Fibroblast of skin of back (primary cell): Measurements from ENCODE around the gene COQ10B.
"Not testable (repeated sequence)": the region's sequence is repeated elsewhere in the genome, so short reads cannot be mapped to it uniquely, and the experiment has no call there.

Experiments
- DNase-seq: peaks from one replicate; pipeline ENCODE4 v3.0.0-alpha.2; 2013

The COQ10B gene

DNA sequence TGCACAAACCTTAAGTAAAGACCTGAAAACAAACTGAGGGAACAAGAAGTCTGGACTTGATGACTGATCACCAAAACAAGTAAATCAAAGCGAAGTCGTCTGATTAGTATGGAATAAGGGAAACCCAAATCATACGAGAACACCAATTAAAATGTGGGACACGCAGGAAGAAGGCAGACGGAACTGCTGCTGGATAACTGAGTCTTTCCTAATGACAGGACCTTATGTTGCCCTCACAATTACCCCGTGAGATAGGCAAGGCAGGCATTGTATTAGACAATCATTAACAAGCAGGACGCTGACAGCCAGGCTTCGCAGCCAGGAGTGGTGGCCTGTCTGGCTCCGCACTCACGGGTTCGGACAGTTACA is 614 bp upstream of the COQ10B start:
- DNase-seq = no peak

DNA sequence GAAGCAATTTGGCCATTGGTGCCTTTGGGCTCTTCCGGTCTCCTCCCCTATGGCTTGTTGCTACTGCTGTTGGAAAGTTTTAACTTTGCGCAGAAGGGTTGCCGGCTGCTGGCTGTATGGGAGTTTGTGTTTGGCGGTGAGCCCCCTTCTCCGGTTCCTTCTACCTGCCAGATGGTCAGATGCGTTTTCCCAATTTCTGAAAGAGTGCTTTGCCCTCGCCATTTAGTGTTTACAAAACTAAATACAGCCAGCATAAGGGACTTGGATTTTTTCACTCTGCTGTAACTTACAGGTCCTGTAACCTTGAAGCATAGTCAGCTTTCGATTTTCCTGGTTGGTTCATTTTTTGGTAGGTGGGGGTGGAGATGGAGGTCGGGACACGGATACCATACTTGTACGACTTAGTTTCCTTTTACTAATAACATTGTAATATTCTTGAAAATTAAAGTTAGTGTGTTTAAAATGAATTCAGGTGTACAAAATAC is 604 bp downstream of the COQ10B start:
- peak; percentile 94 for DNase-seq

DNA sequence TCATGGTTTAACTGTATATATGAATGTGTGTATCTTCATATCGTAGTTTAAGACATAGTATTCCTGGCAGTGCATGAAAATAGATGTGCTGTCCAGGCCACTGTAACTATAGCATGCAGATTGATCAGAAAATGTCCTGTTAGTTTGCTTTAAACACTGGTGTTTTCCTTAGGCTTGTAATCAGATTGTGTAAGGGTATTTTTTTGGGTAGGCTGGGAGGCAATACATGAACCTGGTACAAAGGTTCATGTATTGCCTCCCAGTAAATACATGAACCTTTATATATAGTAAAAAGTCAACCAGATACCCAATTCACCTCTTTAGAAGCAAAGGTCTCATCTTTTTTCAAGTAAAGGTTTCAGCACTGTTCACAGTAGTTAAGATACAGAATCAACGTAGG is 1.6 kb downstream of the COQ10B start:
- DNase-seq = no peak

DNA sequence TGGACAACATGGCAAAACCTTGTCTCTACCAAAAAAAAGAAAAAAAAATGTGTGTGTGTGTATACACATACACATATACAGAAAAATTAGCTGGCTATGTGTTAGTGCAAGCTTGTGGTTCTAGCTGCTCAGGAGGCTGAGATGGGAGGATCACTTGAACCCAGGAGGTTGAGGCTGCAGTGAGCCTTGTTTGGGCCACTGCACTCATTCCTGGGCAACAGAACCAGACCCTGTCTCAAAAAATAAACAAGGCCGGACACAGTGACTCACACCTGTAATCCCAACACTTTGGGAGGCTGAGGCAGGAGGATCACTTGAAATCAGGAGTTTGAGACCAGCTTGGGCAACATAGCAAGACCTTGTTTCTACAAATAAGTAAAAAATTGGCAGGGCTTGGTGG is 2.1 kb downstream of the COQ10B start:
- DNase-seq = no peak

DNA sequence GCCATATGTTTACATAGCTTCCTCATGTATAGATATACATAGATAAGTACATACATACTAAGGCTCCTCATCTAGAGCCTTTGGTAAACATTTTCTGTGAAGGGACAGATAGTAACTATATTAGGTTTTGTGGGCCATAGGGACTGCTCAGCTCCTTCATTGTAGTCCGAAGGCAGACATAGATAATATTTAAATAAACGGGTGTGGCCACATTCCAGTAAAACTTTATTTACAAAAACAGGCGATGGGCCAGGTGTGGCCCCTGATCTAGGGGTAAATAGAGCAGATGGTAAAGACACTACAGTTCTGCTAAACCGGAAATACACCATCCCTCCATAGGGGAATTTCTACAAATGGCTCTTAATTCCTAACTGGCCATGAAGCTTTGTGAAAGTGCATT is 7.3 kb downstream of the COQ10B start:
- DNase-seq = no peak

DNA sequence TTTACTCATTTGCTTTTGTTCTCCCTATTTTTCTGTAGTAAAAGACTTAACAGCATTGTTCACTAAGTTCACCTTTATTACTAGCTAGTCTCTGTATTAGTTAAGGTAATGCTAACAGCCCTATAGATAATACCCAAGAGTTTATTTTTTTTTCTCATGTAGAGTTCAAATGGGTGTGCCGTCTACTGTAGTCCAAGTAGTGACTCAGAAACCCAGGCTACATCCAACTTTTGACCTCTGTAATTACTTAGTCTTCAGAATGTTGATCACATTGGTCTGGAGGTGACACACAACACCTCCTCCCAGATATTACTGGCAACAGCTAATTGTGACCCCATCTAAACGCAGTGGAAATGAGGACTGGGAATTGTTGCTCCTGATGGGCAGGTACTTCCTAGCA is 7.7 kb downstream of the COQ10B start:
- DNase-seq = no peak

DNA sequence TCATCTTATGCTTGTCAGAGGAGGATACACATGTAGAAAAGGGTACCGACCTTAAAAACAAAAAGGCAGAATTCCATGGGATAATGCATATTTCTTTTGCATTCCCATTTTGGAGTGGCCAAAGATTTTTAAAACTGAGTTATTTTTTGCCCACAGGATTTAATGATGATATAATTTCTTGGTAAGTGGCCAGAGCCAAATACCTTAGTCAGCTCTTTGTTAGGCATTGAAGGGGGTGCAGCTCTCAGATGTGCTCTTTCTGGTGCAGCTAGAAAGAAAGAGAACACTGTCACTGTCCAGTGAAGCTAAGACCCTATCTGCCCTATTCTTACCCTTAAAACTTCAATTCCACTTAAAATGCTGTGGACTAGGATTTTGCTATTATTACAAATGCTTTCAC is 10.8 kb downstream of the COQ10B start:
- DNase-seq = peak; percentile 27

DNA sequence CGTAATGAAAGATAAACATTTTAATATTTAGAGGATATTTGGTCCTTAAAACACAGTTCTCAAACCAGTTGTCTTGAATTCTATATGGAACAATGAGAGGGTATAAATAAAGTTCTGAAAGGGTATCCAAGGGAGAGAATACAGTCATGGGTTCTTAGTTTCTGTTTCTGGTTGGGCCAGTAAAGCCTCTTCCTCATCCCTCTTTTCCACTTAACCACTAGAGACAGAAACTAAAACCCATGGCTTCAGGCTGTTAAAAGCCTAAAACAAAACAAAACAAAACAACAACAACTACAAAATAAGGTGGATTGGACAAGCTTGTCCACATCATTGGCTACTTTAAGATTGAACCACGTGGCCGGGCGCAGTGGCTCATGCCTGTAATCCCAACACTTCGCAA is 18.8 kb downstream of the COQ10B start:
- no peak for DNase-seq

DNA sequence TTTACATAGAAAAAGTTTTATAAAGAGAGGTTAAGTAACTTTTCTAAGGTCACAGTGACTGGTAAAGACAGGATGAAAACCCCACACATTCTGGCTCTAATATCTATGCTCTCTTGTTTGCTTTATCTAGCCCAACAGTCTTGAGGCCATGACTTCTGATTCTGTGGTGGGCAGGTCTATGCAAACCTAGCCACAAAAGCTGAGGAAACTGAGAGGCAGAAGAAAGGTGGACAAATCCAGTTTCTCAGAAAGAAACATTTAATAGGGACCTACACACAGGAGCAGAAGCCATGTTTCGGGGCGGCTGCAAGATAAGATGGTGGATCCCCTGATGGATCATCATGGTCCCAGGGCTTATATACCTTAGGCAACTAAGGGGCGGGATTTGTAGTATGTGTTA is 24.4 kb downstream of the COQ10B start:
- DNase-seq = no peak

DNA sequence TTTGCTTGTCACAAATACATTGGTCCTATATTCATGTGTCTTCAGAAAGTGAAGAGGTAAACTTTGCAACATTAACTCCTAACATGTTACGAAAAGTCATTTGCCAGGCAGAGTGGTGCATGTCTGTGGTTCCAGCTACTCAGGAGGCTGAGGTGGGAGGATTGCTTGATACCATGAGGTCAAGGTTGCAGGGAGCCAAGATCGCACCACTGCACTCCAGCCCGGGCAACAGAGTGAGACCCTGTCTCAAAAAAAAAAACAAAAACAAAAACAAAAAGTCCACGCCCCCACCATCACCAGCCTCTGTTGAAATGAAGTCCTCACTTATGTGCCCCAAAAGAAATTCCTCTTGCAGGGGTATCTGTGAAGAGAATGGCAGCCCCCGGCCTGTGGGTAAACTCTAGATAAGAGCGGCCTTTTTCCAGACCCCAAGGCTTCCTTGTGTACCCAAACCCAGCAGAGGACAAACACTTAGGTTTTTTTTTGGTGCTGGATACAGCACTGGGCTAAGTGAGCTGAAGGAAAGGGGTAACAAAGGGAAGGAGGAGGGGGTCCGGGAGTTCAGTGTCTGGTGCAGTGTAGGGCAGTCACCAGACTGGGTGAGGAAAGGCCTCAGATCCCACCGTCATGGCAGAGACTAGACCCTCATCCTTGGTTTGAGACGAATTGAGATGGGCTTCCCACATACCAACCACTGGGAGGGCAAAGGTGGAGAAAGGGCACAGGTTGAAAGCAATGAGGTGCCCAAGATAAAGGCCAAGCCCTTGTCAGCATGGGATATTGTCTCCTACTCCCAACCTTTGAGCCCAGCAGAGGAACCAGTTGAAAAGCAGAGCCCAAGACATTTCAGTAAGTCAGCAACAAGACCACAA is 27.0 kb downstream of the COQ10B start:
- DNase-seq = no peak

DNA sequence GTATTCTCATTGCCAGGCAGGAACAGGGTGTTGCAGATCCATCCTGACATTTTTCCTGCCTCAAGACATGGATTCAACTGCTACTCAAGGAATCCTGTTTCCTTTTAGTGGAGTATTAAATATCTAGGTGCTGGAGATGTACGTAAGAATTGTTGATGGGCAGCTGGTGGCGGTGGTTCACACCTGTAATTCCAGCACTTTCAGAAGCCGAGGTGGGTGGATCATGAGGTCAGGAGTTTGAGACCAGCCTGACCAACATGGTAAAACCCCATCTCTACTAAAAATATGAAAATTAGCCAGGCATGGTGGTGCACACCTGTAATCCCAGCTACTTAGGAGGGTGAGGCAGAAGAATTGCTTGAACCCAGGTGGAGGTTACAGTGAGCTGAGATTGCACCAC is 30.9 kb downstream of the COQ10B start:
- DNase-seq = not testable (repeated sequence)

DNA sequence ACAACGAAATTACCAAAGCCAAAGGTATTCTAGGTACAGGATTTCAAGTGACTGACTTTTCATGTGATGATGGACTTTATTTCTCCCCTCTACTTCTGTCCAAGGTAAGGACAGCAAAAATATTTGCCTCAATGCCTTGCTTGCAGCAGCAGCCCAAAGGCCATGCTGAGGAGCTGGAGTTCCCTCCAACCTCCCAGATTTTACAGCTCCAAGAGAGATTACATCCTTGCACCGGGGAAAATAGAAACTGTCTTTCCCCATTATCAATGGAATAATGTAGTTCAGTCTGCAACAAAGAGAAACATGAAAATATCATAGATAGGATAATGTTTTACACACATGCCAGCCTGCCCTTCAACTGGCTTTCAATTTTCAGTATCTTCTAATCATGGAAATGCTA is 32.8 kb downstream of the COQ10B start:
- no peak for DNase-seq

DNA sequence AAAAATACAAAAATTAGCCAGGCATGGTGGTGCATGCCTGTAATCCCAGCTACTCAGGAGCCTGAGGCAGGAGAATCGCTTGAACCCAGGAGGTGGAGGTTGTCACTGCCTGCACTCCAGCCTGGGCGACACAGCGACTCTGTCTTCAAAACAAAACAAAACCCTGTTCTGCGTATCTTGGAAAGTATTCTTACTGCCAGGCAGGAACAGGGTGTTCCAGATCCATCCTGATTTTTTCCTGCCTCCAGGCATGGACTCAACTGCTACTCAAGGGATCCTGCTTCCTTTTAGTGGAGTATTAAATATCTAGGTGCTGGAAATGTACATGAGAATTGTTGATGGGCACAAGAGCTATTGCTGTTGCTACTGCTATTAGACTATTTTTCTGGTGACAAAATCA is 34.0 kb downstream of the COQ10B start:
- DNase-seq = no peak

DNA sequence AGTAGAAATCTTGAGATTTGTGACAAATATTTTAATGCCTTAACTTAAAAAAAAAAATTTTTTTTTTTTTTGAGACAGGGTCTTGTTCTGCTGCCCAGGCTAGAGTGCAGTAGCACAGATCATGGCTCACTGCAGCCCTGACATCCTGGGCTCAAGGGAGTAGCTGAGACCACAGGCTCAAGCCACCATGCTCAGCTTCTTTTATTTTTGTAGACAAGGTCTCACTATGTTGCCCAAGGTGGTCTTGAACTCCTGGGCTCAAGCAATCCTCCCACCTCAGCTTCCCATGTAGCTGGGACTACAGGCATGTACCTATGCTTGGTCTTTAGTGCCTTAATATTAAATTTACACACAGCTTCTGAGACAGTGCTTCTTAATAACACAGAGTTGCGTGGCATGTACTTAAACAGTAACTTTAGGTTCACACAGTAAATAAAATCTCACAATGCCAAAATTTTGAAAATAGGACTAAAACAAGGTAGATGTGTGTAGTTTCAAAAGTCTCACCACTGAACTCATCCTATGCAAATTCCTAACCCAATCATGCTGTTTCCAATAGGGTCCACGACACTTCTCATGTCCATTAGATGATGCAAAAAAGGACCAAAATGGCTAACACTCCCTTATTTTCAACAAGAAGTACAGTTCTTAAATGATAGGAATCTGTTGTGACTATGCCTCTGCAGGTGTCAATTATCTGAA is 42.2 kb downstream of the COQ10B start:
- DNase-seq = no peak

DNA sequence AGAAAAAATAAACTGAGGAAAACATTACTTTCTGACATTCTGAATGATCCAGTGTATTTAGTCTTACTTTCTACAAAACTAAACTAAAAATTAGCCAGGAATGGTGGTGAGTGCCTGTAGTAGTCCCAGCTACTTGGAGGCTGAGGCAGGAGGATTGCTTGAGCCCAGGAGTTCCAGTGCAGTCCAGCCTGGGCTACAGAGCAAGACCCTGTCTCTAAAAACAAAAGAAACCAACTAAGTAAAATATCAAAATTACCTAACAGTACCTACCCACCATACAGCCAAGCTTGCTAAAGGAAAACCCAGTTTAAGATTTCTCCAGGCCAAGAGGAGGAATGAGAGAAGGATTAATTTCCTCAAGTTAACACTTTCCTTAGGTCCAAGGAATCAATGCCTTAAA is 43.3 kb downstream of the COQ10B start:
- DNase-seq = no peak

DNA sequence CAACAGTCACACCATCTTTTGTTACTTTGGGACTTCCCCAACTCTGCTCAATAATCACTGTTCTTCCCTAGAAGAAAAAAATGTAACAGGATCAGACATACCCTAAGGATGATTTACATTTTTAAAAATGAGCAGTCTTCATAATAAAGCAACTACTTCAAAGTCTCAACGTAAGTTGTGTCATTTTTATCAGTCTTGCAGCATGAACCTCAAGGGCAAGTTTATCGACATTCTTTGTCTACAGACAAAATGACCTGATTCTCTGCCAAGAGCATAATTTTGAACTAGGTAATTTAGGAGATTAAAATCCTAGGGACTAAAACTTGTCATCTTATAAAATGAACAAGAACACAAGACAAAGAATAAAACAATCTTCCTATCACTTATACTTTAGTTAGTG is 44.0 kb downstream of the COQ10B start:
- no peak for DNase-seq

DNA sequence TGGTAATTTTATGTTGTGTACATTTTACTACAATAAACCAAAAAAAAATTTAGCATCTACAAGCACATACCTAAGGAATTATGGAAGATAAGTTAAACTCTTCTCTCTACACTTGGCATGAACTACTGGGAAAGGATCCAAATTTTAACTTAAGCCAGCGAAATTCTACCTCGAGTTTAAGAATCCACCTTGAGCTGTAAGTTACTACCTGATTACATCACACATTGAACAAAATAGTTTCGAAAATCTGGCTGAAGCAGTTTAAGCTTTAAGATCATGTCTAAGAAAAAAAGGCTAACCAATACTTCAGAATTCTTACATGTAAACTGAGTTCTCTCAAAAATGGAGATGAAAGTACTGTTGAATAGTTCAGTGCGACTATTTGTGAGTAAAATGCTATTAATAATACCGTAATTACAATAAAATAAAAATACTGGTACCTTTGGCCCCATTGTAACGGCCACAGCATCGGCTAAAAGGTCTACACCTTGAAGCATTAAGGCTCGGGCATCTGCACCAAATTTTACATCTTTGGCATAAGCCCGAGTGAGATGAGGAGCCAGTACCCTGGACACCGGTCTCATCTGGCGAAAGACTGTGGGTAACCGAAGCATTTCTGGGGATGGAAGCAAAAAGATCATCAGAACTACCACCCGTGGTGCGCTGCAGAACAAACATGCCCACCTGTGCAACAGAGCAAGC is 45.0 kb downstream of the COQ10B start:
- no peak for DNase-seq

DNA sequence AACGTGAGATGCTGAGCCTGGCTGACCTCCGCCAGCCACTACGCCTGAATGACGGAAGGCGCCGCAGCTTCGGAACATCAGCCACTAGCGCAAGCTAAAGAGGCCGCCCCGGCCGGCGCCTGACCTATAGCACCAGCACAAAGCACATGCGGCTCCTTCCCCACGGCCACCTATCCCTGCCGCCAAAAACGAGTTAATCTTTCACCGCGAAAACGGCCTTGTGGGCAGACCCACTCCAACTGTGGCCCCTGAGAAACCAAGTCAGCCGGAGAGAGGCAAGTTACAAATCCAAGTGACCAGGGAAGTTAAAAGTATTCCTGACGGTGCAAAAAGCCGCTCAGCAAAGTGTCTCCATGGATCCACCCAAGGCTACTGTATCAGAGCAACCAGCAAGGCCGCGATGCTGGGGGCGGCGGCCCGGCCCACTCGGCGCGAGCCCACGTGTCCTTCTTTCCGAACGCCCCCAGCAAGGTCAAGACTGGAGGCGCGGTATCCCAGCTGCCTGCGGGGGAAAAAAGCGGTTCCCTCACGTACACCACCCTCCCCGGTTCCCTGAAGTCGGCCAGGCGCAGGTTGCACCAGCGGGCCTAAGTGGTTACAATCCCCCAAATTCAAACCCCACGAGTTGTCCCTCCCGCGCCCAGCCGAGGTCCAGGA is 45.7 kb downstream of the COQ10B start:
- DNase-seq = peak; percentile 42

DNA sequence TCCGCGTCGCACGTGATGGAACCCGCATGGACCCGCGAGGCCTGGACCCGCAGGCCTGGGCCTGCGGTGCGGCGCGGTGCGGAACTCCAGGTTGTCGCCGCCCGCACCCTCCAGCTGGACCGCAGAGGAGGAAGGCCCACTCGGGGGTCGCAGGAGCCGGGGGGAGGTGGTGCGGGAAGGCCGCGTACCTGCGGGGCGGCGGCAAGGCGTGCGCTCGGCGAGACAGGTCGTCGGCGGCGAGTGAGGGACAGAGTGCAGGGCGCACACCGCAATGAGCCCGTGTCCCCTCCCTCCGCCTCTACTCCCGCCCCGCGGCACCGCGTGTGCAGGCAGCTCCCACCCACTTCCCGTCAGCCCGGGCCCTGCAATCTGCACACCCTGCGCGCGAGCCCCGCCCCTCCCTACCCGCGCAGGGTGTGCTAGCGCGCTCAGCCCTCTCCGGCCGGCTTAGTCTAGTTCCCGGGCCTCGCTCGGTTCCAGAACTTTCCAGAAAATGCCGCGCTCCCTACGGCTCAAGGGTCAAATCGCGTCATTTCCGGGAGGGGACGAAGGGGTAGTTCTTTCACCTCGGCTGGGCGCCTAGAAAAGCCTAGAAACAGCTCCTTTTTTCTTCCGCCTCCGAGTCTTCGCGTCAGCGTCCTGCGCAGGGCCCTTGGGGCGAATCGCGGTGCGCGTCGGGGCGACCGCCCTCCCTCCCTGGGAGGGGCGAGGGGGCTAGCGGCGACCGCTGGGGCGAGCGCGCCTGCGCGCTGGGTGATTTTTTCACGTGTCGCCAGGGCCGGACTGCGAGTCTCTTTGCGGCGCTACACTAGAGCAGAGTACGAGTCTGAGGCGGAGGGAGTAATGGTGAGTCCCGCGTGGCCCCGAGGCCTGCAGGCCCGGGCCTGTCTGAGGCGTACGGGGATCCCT is 46.5 kb downstream of the COQ10B start, which contains the start of the genes HSPD1 and HSPE1:
TSS of gene HSPD1 (minus strand) at position 247 of the 909 bp plus-strand sequence. CDS start 992 bp downstream, outside the sequence.
TSS of gene HSPE1 (plus strand) at position 786 of the 909 bp plus-strand sequence. CDS start at position 844, 58 bp downstream.
- DNase-seq = peak; percentile 100

DNA sequence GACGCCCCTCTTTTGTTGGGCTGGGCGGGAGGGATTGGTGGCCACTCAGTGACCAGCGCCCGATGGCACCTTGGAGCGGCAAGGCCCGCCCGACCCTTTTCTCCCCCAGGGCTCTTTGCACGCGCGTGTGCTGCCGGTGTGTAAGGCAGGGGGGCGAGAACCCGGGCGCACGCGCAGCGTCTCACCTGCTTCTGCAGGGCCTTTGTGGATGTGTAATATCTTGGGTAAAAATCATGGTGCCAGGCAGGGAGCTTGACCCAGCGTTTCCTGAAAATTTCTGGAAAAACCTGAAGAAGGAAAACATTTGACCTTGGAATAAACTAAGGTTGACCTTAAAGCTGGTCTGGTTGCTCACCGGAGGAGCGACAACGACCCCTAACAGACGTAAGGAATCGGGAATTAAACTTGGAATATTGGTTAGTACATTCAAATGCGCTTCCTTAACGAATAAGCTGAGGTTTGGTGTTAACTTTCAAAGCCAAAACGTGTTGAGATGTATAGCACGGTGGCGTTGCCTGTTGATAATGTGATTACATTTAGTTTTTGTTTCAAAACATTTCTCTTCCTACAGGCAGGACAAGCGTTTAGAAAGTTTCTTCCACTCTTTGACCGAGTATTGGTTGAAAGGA is 47.3 kb downstream of the COQ10B start:
- DNase-seq = no peak

DNA sequence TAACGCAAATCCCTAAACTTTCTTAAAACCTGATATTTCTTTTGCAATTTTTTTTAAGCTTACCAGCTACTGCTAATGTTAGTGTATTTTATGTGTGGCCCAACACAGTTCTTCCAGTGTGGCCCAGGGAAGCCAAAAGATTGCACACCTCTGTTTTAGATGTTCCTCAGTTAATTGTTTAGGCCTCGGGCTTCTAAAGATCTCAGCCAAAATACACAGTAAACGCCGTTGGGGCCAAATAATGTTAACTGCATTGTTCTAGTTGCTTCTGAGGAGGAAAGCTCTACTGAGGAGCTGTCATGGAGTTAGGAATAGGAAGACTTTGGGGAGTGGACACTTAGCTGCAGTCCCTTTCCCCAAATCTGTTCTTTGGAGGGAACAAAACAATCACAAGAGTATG is 48.8 kb downstream of the COQ10B start:
- DNase-seq = no peak
